Activated T-cell treated with anti-CD3 and anti-CD28 coated beads for 24 hours (primary cell): ENCODE results near the gene CSTB.
A peak's percentile ranks its signal among the peaks of the same experiment; 100 is the strongest.

Source experiments
- DNase-seq: peaks from one replicate; pipeline ENCODE4 v3.0.0-alpha.2; 2020; ENCODE audit warnings: low read depth

The CSTB gene

GRCh38 chr21:43789276-43790009 is 13.3 kb upstream of the CSTB start, which contains the start of gene RRP1:
TSS of gene RRP1 (plus strand) at chr21:43789577. CDS start at chr21:43789630, 53 bp downstream.
- DNase-seq: peak; percentile 95

GRCh38 chr21:43786807-43787440 is 10.8 kb upstream of the CSTB start:
- no peak for DNase-seq

GRCh38 chr21:43786300-43786806 is 10.2 kb upstream of the CSTB start:
- DNase-seq: no peak

- no peak for DNase-seq
Observed at GRCh38 chr21:43785134-43785533, 9.0 kb upstream of the CSTB start.

GRCh38 chr21:43783098-43783700 is 7.1 kb upstream of the CSTB start:
- DNase-seq: no peak

GRCh38 chr21:43782431-43783097 is 6.5 kb upstream of the CSTB start:
- no peak for DNase-seq

- DNase-seq: no peak
Observed at GRCh38 chr21:43781846-43782245, 5.7 kb upstream of the CSTB start.

- no peak for DNase-seq
Observed at GRCh38 chr21:43779660-43780059, 3.6 kb upstream of the CSTB start.

GRCh38 chr21:43778469-43779335 is 2.6 kb upstream of the CSTB start:
- DNase-seq: no peak

- no peak for DNase-seq
Observed at GRCh38 chr21:43777953-43778352, 1.8 kb upstream of the CSTB start.

GRCh38 chr21:43775190-43775589 is 918 bp downstream of the CSTB start:
- DNase-seq: no peak

- no peak for DNase-seq
Observed at GRCh38 chr21:43774163-43774562, 1.9 kb downstream of the CSTB start.

- DNase-seq: no peak
Observed at GRCh38 chr21:43772425-43772821, 3.7 kb downstream of the CSTB start.

GRCh38 chr21:43771698-43772424 is 4.2 kb downstream of the CSTB start:
- DNase-seq: no peak

GRCh38 chr21:43771199-43771675 is 4.9 kb downstream of the CSTB start:
- DNase-seq: no peak

GRCh38 chr21:43770066-43770655 is 5.9 kb downstream of the CSTB start:
- no peak for DNase-seq

GRCh38 chr21:43769325-43769958 is 6.7 kb downstream of the CSTB start:
- DNase-seq: no peak

GRCh38 chr21:43768868-43769167 is 7.3 kb downstream of the CSTB start:
- DNase-seq: no peak

- DNase-seq: no peak
Observed at GRCh38 chr21:43767984-43768867, 7.9 kb downstream of the CSTB start.
